ENCODE measurements around the gene MRAS. TPM values are rescaled to one million over a fixed set of nuclear protein-coding genes. Genes with fewer than 3 reads are reported as not detected.

The MRAS gene
- total RNA-seq, 2 donors from 2014 or later: 174 to 288 TPM

DNA sequence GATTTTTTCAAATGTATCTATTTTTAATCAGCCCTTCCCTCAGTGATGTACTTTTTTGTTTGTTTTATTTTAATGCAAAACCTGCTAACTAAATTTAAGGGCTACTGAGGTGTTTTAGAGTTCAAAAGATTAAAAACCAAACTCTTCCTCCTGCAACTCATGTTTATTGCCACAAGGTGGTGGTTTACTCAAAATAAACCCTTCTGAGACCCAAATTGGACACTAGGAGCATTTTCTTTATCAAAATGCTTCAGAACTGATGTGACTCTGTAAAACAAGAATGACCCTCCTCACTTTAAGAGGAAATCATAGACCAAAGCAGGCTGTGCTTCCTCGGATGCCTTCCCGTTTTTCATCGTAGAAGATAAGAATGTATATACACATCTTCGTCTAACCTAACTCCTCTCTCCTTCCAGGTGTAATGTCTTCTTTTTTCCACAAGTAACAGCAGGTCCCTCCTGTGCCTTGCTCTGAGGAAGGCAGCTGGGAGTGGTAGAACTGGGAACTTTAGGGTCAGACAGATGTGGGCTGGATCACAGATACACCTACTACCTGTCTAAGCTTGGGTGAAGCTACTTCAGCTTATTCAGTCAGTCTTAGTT lies 15.8 kb upstream of the MRAS start:
- Histone ChIP-seq H3K4me1 (peaks cover 0 to 18% of the 10 kb centered on the region in 2 donors), H3K4me3 (no peak overlapping the region), H3K36me3 (no peaks in the 10 kb centered on the region), H3K9me3 (no peaks in the 10 kb centered on the region), H3K27me3 (no peaks in the 10 kb centered on the region), H3K27ac (no peak overlapping the region)
- no peak for DNase-seq (ENCODE audit: low spot score)
- TF ChIP-seq, protein P1, sequence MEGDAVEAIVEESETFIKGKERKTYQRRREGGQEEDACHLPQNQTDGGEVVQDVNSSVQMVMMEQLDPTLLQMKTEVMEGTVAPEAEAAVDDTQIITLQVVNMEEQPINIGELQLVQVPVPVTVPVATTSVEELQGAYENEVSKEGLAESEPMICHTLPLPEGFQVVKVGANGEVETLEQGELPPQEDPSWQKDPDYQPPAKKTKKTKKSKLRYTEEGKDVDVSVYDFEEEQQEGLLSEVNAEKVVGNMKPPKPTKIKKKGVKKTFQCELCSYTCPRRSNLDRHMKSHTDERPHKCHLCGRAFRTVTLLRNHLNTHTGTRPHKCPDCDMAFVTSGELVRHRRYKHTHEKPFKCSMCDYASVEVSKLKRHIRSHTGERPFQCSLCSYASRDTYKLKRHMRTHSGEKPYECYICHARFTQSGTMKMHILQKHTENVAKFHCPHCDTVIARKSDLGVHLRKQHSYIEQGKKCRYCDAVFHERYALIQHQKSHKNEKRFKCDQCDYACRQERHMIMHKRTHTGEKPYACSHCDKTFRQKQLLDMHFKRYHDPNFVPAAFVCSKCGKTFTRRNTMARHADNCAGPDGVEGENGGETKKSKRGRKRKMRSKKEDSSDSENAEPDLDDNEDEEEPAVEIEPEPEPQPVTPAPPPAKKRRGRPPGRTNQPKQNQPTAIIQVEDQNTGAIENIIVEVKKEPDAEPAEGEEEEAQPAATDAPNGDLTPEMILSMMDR (IDR thresholded peaks at IDR 0.05): peak; percentile 44 to 76

DNA sequence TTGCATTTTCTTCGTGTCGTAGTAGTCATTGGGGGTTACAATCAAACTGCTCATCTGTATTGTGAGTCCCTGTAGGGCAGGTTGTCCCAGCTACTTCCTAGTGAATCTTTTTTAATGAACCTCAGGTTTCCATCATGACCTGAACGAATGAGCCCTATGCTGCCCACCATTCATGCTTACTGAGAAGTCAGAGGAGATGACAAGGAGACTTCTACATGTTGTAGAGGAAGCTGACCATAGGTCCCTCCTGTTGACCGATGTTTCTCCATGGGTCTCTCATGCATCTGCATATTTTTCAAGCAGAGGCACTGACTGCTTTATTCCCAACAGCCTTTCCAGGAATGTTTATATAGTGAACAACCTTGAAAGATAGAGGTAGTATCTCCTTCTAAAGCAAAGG lies 13.8 kb upstream of the MRAS start:
- no peak overlapping the region for H3K4me3 ChIP-seq
- no peak for DNase-seq (ENCODE audit: low spot score)
- H3K27ac ChIP-seq: no peak overlapping the region
- TF ChIP-seq, protein P1 (IDR thresholded peaks at IDR 0.05): no peak
- no peaks in the 10 kb centered on the region for H3K36me3 ChIP-seq
- peaks cover 0 to 5% of the 10 kb centered on the region in 2 donors for H3K4me1 ChIP-seq
- H3K27me3 ChIP-seq: no peaks in the 10 kb centered on the region
- no peaks in the 10 kb centered on the region for H3K9me3 ChIP-seq

DNA sequence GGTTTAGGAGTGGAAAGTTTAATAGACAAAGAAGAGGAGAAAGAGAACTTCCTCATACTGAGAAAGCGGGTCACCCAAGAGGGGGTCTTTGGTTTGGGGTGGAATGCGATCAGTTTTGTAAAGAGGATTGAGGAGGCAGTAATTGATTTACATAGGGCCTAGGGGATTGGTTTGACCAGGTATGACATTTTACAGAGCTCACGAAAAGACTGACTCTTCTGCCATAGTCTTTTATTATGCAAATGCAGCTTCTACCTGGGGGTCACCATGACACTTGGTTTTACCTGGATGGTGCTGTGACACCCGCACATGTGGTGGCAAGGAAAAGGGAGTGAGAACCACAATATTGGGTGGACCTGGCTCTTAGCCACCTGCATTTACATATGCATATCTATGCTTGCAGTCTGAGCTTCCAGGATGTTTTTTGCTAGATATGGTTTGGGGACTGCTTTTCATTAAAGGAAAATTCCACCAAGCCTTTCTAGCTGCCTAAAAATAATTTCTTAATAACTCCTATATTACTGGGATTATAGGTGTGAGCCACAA lies 11.9 kb upstream of the MRAS start:
- TF ChIP-seq, protein P1 (IDR thresholded peaks at IDR 0.05): no peak
- DNase-seq (ENCODE audit: low spot score): no peak
- Histone ChIP-seq H3K27me3 (no peaks in the 10 kb centered on the region), H3K27ac (no peak overlapping the region), H3K4me3 (no peak overlapping the region), H3K4me1 (no peaks in the 10 kb centered on the region), H3K36me3 (no peaks in the 10 kb centered on the region), H3K9me3 (no peaks in the 10 kb centered on the region)

DNA sequence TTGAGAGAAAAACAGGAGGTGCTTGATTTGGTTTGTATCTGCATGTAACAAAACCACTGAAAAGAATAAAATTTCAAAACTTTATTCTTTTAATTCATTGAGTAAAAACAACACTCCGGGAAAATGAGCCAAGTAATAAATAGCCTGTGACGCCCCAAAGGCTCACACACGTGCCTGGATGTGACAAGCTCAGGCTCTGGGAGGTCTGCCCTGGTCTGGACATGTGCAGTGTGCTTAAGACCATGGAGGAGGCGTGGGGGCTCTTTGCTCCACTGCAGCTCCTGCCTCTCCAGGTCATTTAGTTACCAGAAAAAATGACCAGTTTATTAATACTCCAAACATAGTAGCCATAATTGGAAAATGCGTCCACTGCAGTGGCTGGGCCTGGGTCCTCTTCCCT lies 10.1 kb upstream of the MRAS start:
- H3K4me1 ChIP-seq: no peaks in the 10 kb centered on the region
- H3K36me3 ChIP-seq: no peaks in the 10 kb centered on the region
- TF ChIP-seq, protein P1 (IDR thresholded peaks at IDR 0.05): no peak
- H3K27ac ChIP-seq: no peak overlapping the region
- no peak overlapping the region for H3K4me3 ChIP-seq
- H3K9me3 ChIP-seq: no peaks in the 10 kb centered on the region
- DNase-seq (ENCODE audit: low spot score): no peak
- no peaks in the 10 kb centered on the region for H3K27me3 ChIP-seq

DNA sequence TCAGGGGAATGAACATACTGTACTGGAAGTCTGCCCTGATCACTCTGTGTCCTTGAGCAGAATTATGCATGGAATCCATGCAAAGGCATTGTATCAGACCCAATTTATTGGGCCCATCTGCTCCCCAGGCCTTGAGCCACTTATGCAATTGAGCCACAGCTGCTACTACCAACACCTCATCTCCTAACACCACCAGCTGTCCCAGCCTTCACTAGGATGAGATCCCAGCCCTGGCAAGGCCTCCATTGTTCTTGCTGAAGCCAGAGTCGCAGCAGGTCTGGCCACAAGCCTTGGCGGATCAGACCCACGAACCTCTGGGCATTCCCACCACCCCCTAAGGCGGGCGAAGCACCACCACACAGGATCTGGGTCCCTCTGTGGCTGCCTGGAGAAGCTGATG lies 9.6 kb upstream of the MRAS start:
- DNase-seq (ENCODE audit: low spot score): no peak
- Histone ChIP-seq H3K36me3 (no peaks in the 10 kb centered on the region), H3K27ac (no peak overlapping the region), H3K9me3 (no peaks in the 10 kb centered on the region), H3K4me3 (no peak overlapping the region), H3K27me3 (no peaks in the 10 kb centered on the region), H3K4me1 (no peaks in the 10 kb centered on the region)
- TF ChIP-seq, protein P1 (IDR thresholded peaks at IDR 0.05): no peak

DNA sequence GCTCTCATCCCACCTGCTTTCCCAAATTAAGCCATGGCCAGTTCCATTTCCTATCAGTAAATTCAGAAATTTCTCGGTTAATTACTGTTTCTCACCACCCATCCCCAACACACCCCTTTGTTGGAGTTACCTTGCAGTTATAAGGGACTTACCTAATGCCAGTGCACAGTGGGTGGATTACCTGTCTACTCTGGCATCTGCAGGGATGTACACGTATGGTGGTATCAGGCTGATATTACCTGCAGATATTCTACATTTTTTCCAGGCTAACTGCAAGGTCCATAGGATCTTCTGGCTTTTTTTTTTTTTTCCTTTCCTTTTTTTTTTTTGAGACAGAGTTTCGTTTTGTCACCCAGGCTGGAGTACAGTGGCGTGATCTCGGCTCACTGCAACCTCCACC lies 7.9 kb upstream of the MRAS start:
- Histone ChIP-seq H3K9me3 (no peaks in the 10 kb centered on the region), H3K4me3 (no peak overlapping the region), H3K36me3 (no peaks in the 10 kb centered on the region), H3K27me3 (no peaks in the 10 kb centered on the region), H3K27ac (no peak overlapping the region), H3K4me1 (no peaks in the 10 kb centered on the region)
- no peak for DNase-seq (ENCODE audit: low spot score)
- TF ChIP-seq, protein P1 (IDR thresholded peaks at IDR 0.05): no peak
